ENCODE data around the gene RBM47. TPM values are rescaled to one million over a fixed set of nuclear protein-coding genes. Genes with fewer than 3 reads are reported as not detected.
A peak's percentile ranks its signal among the peaks of the same experiment; 100 is the strongest.

The RBM47 gene
- polyA plus RNA-seq, 3 donors: 79.5 to 101 (median 92.8) TPM

DNA sequence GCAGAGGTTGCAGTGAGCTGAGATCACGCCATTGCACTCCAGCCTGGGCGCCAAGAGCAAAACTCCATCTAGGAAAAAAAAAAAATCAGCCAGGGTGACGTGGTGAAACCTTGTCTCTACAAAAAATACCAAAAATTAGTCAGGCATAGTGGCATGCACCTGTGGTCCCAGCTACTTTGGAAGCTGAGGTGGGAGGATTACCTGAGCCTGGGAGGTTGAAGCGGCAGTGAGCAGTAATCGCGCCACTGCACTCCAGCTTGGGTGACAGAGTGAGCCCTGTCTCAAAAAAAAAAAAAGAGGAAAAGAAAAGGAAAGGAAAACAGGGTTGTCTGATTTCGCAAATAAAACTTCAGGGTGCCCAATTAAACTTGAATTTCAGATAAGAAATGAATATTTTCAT lies 106.1 kb downstream of the RBM47 start:
- H3K4me2 ChIP-seq (replicated peaks; ENCODE audit: extremely low read depth, low read length, poor library complexity, severe bottlenecking): no peak overlapping the region
- intact Hi-C loops (cut with micrococcal nuclease): no loop called here
- no peaks in the 10 kb centered on the region for H3K4me1 ChIP-seq (ENCODE audit: control insufficient read depth in 1 of 2, insufficient read depth in 2 of 2, low read length in 2 of 2)
- DNase-seq: no peak
- Mint-ChIP-seq H3K36me3 (peaks cover 28 to 60% of the 10 kb centered on the region in 2 donors), H3K27me3 (ENCODE audit: low read depth in 3 of 3) (no peaks in the 10 kb centered on the region), H3K4me1 (peaks cover 7% of the 10 kb centered on the region), H3K27ac (peak overlapping the region in 5 of 7 donors; percentile 7 to 85 (median 33)), H3K4me3 (no peak overlapping the region), H3K9me3 (no peaks in the 10 kb centered on the region)
- TF ChIP-seq, protein P1, sequence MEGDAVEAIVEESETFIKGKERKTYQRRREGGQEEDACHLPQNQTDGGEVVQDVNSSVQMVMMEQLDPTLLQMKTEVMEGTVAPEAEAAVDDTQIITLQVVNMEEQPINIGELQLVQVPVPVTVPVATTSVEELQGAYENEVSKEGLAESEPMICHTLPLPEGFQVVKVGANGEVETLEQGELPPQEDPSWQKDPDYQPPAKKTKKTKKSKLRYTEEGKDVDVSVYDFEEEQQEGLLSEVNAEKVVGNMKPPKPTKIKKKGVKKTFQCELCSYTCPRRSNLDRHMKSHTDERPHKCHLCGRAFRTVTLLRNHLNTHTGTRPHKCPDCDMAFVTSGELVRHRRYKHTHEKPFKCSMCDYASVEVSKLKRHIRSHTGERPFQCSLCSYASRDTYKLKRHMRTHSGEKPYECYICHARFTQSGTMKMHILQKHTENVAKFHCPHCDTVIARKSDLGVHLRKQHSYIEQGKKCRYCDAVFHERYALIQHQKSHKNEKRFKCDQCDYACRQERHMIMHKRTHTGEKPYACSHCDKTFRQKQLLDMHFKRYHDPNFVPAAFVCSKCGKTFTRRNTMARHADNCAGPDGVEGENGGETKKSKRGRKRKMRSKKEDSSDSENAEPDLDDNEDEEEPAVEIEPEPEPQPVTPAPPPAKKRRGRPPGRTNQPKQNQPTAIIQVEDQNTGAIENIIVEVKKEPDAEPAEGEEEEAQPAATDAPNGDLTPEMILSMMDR (IDR thresholded peaks at IDR 0.05): no peak
- peaks cover 100% of the 10 kb centered on the region for H4K20me1 ChIP-seq (ENCODE audit: insufficient read depth, low read length)
- no peak overlapping the region for H2AFZ ChIP-seq (ENCODE audit: insufficient read depth, low read depth, low read length, poor library complexity, severe bottlenecking)
- H3K9ac ChIP-seq (ENCODE audit: insufficient read depth, low read length, poor library complexity, severe bottlenecking): no peak overlapping the region
- no peak overlapping the region for H3K4me3 ChIP-seq (replicated peaks in 1 of 3; ENCODE audit: low read depth in 2 of 3, low read length in 3 of 3)
- WGBS (ENCODE audit: insufficient coverage): 93% methylated on average over 3 of the region's 7 CpGs
- H3K36me3 ChIP-seq (replicated peaks in 1 of 2; ENCODE audit: control insufficient read depth in 1 of 2, insufficient read depth in 2 of 2, low read length in 2 of 2): peaks cover 13 to 73% of the 10 kb centered on the region in 2 donors
- H3K9me3 ChIP-seq (replicated peaks in 1 of 2; ENCODE audit: control insufficient read depth in 1 of 2, insufficient read depth in 1 of 2, low read length in 2 of 2): no peaks in the 10 kb centered on the region
- H3K79me2 ChIP-seq (ENCODE audit: insufficient read depth, low read length): peaks cover 98% of the 10 kb centered on the region
- H3K27ac ChIP-seq (ENCODE audit: low read depth in 1 of 2, low read length in 2 of 2): peak overlapping the region in 1 of 2 donors; percentile 50
- H3K27me3 ChIP-seq (ENCODE audit: control insufficient read depth in 2 of 2, insufficient read depth in 2 of 2, low read length in 2 of 2): no peaks in the 10 kb centered on the region

DNA sequence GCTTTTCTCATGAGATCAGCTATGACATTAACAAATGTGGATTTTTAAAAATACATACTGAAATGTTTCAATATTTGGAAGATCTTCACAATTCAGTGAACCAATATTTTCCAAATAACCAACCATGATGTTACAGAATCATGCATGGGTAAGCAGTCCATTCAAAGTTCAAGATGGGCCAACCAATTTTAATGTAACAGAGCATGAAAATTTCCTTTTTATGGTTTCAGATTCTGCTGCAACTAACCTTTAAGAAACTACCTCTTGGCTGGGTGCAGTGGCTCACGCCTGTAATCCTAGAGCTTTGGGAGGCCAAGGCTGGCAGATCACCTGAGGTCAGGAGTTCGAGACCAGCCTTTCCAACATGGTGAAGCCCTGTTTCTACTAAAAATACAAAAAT lies 107.7 kb downstream of the RBM47 start:
- H3K36me3 Mint-ChIP-seq: peaks cover 29 to 56% of the 10 kb centered on the region in 2 donors
- Histone ChIP-seq H3K27me3 (ENCODE audit: control insufficient read depth in 2 of 2, insufficient read depth in 2 of 2, low read length in 2 of 2) (no peaks in the 10 kb centered on the region), H3K4me2 (replicated peaks; ENCODE audit: extremely low read depth, low read length, poor library complexity, severe bottlenecking) (no peak overlapping the region), H3K9ac (ENCODE audit: insufficient read depth, low read length, poor library complexity, severe bottlenecking) (no peak overlapping the region), H3K36me3 (replicated peaks in 1 of 2; ENCODE audit: control insufficient read depth in 1 of 2, insufficient read depth in 2 of 2, low read length in 2 of 2) (peaks cover 15 to 62% of the 10 kb centered on the region in 2 donors), H3K4me3 (replicated peaks in 1 of 3; ENCODE audit: low read depth in 2 of 3, low read length in 3 of 3) (no peak overlapping the region), H4K20me1 (ENCODE audit: insufficient read depth, low read length) (peaks cover 100% of the 10 kb centered on the region), H3K9me3 (replicated peaks in 1 of 2; ENCODE audit: control insufficient read depth in 1 of 2, insufficient read depth in 1 of 2, low read length in 2 of 2) (no peaks in the 10 kb centered on the region), H2AFZ (ENCODE audit: insufficient read depth, low read depth, low read length, poor library complexity, severe bottlenecking) (no peak overlapping the region), H3K4me1 (ENCODE audit: control insufficient read depth in 1 of 2, insufficient read depth in 2 of 2, low read length in 2 of 2) (peaks cover 0 to 4% of the 10 kb centered on the region in 2 donors), H3K27ac (ENCODE audit: low read depth in 1 of 2, low read length in 2 of 2) (peak overlapping the region in 1 of 2 donors; percentile 51), H3K79me2 (ENCODE audit: insufficient read depth, low read length) (peaks cover 99% of the 10 kb centered on the region)
- TF ChIP-seq, protein P1 (IDR thresholded peaks at IDR 0.05): no peak
- DNase-seq: no peak
- H3K4me3 Mint-ChIP-seq: no peak overlapping the region
- H3K9me3 Mint-ChIP-seq: no peaks in the 10 kb centered on the region
- intact Hi-C loops (cut with micrococcal nuclease): no loop called here
- H3K27ac Mint-ChIP-seq: peak overlapping the region in 5 of 7 donors; percentile 40 to 74 (median 57)
- WGBS (ENCODE audit: insufficient coverage): 100% methylated on average over 1 of the region's 2 CpGs
- H3K4me1 Mint-ChIP-seq: peaks cover 17% of the 10 kb centered on the region
- no peaks in the 10 kb centered on the region for H3K27me3 Mint-ChIP-seq (ENCODE audit: low read depth in 3 of 3)

All from CD14-positive monocyte (primary cell).